CD4-positive, alpha-beta T cell treated with Interleukin-6 at 100 ng/mL for 8 hours (primary cell): ENCODE results near the gene NCAM1.

Experiments
- DNase-seq: peaks from one replicate; pipeline ENCODE4 v3.0.0-alpha.2; 2020; ENCODE audit warnings: mixed read lengths, low spot score

The NCAM1 gene

GRCh38 chr11:113172382-113172951 lies 211.2 kb downstream of the NCAM1 start:
- no peak for DNase-seq

- DNase-seq, result no peak
Observed at GRCh38 chr11:113173126-113173525, 211.9 kb downstream of the NCAM1 start.

GRCh38 chr11:113174882-113175281 lies 213.7 kb downstream of the NCAM1 start:
- DNase-seq, result no peak

GRCh38 chr11:113176599-113177360 lies 215.6 kb downstream of the NCAM1 start:
- DNase-seq, result no peak

GRCh38 chr11:113177671-113178070 lies 216.5 kb downstream of the NCAM1 start:
- DNase-seq, result no peak

- no peak for DNase-seq
Observed at GRCh38 chr11:113178381-113179070, 217.3 kb downstream of the NCAM1 start.

- DNase-seq, result no peak
Observed at GRCh38 chr11:113179181-113179704, 218.0 kb downstream of the NCAM1 start.

GRCh38 chr11:113181094-113181493 lies 219.9 kb downstream of the NCAM1 start:
- no peak for DNase-seq

- no peak for DNase-seq
Observed at GRCh38 chr11:113182288-113182687, 221.1 kb downstream of the NCAM1 start.

GRCh38 chr11:113184498-113184897 lies 223.3 kb downstream of the NCAM1 start:
- no peak for DNase-seq

- DNase-seq, result no peak
Observed at GRCh38 chr11:113188371-113188834, 227.2 kb downstream of the NCAM1 start.

GRCh38 chr11:113189909-113190667 lies 228.9 kb downstream of the NCAM1 start:
- no peak for DNase-seq

- no peak for DNase-seq
Observed at GRCh38 chr11:113192121-113192925, 231.1 kb downstream of the NCAM1 start.

- no peak for DNase-seq
Observed at GRCh38 chr11:113193016-113193415, 231.8 kb downstream of the NCAM1 start.

GRCh38 chr11:113193946-113194345 lies 232.7 kb downstream of the NCAM1 start:
- no peak for DNase-seq

- DNase-seq, result no peak
Observed at GRCh38 chr11:113195728-113196127, 234.5 kb downstream of the NCAM1 start.

- DNase-seq, result no peak
Observed at GRCh38 chr11:113197446-113197845, 236.2 kb downstream of the NCAM1 start.

- no peak for DNase-seq
Observed at GRCh38 chr11:113198972-113199661, 237.9 kb downstream of the NCAM1 start.

- DNase-seq, result no peak
Observed at GRCh38 chr11:113199866-113200265, 238.6 kb downstream of the NCAM1 start.

- no peak for DNase-seq
Observed at GRCh38 chr11:113201054-113201818, 240.0 kb downstream of the NCAM1 start.
